Measurements from ENCODE around the gene MBL2. TPM values are rescaled to one million over a fixed set of nuclear protein-coding genes. Genes with fewer than 3 reads are reported as not detected.

The MBL2 gene
- total and polyA plus RNA-seq, 2 of the 8 experiments (the other 6 are each of a cell fraction or from before 2014, with no cell fraction given) = not detected

DNA sequence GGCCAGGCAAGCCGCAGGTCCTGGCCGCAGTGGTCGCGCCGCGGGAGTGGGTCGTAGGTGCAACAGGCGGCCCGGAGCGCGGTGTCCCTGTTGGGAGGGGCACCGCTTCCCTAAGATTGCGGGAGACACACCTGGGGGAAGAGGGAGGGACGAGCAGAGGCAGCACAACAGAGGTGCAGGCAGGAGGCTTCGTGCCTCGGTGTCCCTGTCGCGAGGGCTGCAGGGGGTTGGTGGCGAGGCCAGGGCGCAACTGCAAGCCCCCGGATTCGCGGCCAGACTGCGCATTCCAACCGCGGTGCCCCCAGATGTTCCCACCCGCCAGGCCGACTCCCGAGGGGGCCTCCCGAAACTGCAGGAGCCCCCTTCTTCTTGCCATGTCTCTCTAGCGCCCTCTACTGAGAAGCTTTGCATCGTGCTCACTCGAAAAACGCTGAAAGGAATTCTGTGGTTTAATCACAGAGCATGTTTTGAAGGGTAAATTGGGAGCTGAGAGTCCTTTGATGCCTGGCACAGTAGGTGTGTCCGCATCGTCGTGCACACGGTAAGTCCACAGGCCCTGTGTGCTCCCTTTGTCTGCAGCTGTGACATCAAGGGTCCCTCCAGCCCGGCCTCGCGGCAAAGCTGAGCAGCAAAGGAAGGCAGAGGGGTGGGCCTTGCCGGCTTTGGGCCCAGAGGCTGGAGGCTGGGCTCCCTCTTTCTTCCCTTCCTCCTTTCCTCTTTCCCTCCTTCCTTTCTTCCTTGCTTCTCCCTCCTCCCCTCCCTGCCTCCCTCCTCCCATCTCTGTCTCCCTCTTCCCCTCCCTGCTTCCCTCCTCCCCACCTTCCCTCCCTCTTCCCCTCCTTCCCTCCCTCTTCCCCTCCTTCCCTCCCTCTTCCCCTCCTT, 6.2 kb upstream of the MBL2 start:
- Histone ChIP-seq H3K4me1 (replicated peaks in 1 of 4; ENCODE audit: control insufficient read depth in 3 of 4, insufficient read depth in 4 of 4, low read length in 3 of 4) (no peaks in the 10 kb centered on the region; a peak in 1 of 7 replicates), H2AK5ac (ENCODE audit: low read depth, low read length) (no peak overlapping the region), H3K4me2 (ENCODE audit: insufficient read depth in 1 of 2, low read depth in 2 of 2, low read length in 2 of 2) (no peak overlapping the region), H3K23me2 (ENCODE audit: low read depth, low read length) (no peaks in the 10 kb centered on the region), H3K36me3 (ENCODE audit: control insufficient read depth in 2 of 4, insufficient read depth in 4 of 4, low read length in 3 of 4) (no peaks in the 10 kb centered on the region), H2BK15ac (ENCODE audit: low read length) (no peak overlapping the region), H3K23ac (ENCODE audit: insufficient read length) (no peak overlapping the region), H2BK5ac (ENCODE audit: low read depth, low read length) (no peak overlapping the region), H3K27ac (ENCODE audit: low read depth, low read length) (no peak overlapping the region), H2BK12ac (ENCODE audit: low read depth, low read length) (no peak overlapping the region), H3K56ac (replicated peaks; ENCODE audit: insufficient read length, low read depth, low read length) (no peak overlapping the region), H3K4me3 (ENCODE audit: extremely low read depth in 1 of 4, insufficient read depth in 2 of 4, low read depth in 3 of 4, low read length in 4 of 4) (no peak overlapping the region), H3K9me3 (ENCODE audit: insufficient read depth in 2 of 2, low read depth in 1 of 2, low read length in 1 of 2) (no peaks in the 10 kb centered on the region), H4K5ac (ENCODE audit: insufficient read length, low read depth, low read length) (peak overlapping the region; percentile 35), H4K8ac (ENCODE audit: extremely low read depth, insufficient read depth, low read length) (no peak overlapping the region; the same call in none of the 2 replicates), H2BK120ac (replicated peaks; ENCODE audit: low read depth, low read length) (no peak overlapping the region), H3K14ac (ENCODE audit: insufficient read length) (no peak overlapping the region), H3K9ac (replicated peaks in 1 of 4; ENCODE audit: extremely low read depth in 1 of 4, low read depth in 3 of 4, low read length in 3 of 4) (no peak overlapping the region), H4K91ac (replicated peaks; ENCODE audit: insufficient read length, low read length) (peak overlapping the region; percentile 75), H2BK20ac (ENCODE audit: low read length) (no peak overlapping the region), H3K79me1 (ENCODE audit: low read depth, low read length) (no peaks in the 10 kb centered on the region), H3K4ac (replicated peaks; ENCODE audit: insufficient read length, low read depth, low read length) (no peak overlapping the region), H2AFZ (ENCODE audit: low read length) (peak overlapping the region; percentile 66), H3K79me2 (ENCODE audit: control insufficient read depth in 1 of 2, insufficient read depth in 2 of 2, low read length in 2 of 2) (no peaks in the 10 kb centered on the region), H3K18ac (ENCODE audit: extremely low read depth, low read length) (0 out of 2 replicates have a peak overlapping the region, but pooled peaks have one; percentile 62), H4K20me1 (replicated peaks in 1 of 2; ENCODE audit: control insufficient read depth in 1 of 2, insufficient read depth in 2 of 2, low read length in 2 of 2) (no peaks in the 10 kb centered on the region), H3K27me3 (replicated peaks in 1 of 4; ENCODE audit: control insufficient read depth in 3 of 4, extremely low read depth in 1 of 4, insufficient read depth in 3 of 4, low read length in 3 of 4) (no peaks in the 10 kb centered on the region)
- peak; percentile 21 to 75 for DNase-seq (ENCODE audit: low read depth in 1 of 2, low spot score in 2 of 2)
- ChIA-PET CTCF (ENCODE audit: partially characterized antibody) (interaction anchor here (0.6 to 8.6 kb wide), 40 partner anchors 8 to 478 kb away, joined by 3 to 127 read pairs (median 4); partner anchors contain the start of gene MBL2), POLR2A (ENCODE audit: partially characterized antibody) (no interaction called here)
- WGBS, 2 experiments (ENCODE audit: extremely low coverage in 1 of 2, insufficient coverage in 1 of 2, insufficient read length in 1 of 2, insufficient replicate concordance in 2 of 2, low coverage in 1 of 2, low lambda C conversion rate in 2 of 2, missing lambda C conversion rate in 1 of 2) = 84% methylated on average over 36 of the region's 42 CpGs; no CpG with 5 or more reads in 1 of the 2 experiments
- FAIRE-seq = no peak
- TF ChIP-seq CEBPB (IDR thresholded peaks at IDR 0.05; ENCODE audit: low read depth, low read length) (no peak), POLR2A (IDR thresholded peaks at IDR 0.05; ENCODE audit: control extremely low read depth in 1 of 2, low read depth in 2 of 2, low read length in 2 of 2) (no peak), KDM4A (IDR thresholded peaks at IDR 0.05; ENCODE audit: low read depth, low read length, severe bottlenecking) (no peak), RXRA (IDR thresholded peaks at IDR 0.05; ENCODE audit: insufficient read depth, low read depth, low read length) (no peak), RAD21 (IDR thresholded peaks at IDR 0.05 in 1 of 2, conservative IDR thresholded peaks at IDR 0.05 in 1 of 2; ENCODE audit: low read depth in 2 of 2, low read length in 2 of 2) (peak; percentile 49 to 60), JUN (IDR thresholded peaks at IDR 0.05; ENCODE audit: low read depth, low read length) (no peak), KDM1A (IDR thresholded peaks at IDR 0.05; ENCODE audit: borderline replicate concordance, low read length) (no peak)
- TF ChIP-seq, protein P1, sequence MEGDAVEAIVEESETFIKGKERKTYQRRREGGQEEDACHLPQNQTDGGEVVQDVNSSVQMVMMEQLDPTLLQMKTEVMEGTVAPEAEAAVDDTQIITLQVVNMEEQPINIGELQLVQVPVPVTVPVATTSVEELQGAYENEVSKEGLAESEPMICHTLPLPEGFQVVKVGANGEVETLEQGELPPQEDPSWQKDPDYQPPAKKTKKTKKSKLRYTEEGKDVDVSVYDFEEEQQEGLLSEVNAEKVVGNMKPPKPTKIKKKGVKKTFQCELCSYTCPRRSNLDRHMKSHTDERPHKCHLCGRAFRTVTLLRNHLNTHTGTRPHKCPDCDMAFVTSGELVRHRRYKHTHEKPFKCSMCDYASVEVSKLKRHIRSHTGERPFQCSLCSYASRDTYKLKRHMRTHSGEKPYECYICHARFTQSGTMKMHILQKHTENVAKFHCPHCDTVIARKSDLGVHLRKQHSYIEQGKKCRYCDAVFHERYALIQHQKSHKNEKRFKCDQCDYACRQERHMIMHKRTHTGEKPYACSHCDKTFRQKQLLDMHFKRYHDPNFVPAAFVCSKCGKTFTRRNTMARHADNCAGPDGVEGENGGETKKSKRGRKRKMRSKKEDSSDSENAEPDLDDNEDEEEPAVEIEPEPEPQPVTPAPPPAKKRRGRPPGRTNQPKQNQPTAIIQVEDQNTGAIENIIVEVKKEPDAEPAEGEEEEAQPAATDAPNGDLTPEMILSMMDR (IDR thresholded peaks at IDR 0.05; ENCODE audit: control extremely low read depth in 1 of 3, insufficient read depth in 1 of 3, low read depth in 1 of 3, low read length in 3 of 3) = peak; percentile 43 to 69 (median 65)
